Mucosa of rectum (tissue), 2 donors: ENCODE measurements around the gene PTCH2.
A peak's percentile ranks its signal among the peaks of the same experiment; 100 is the strongest.

ENCODE experiments used
- H3K27ac ChIP-seq, 2 donors: one replicate each; pipeline ENCODE4 v1.7.0; 2013; ENCODE audit warnings: inconsistent platforms in 2 of 2, low read depth in 2 of 2, low read length in 2 of 2
- H3K27me3 ChIP-seq, 2 donors: one replicate each; pipeline ENCODE4 v1.7.0; 2013; ENCODE audit warnings: low read length in 2 of 2; ENCODE audit not compliant: control insufficient read depth in 2 of 2, insufficient read depth in 2 of 2
- H3K36me3 ChIP-seq, 2 donors: one replicate each; pipeline ENCODE4 v1.7.0; 2013; ENCODE audit warnings: low read length in 2 of 2; ENCODE audit not compliant: control insufficient read depth in 2 of 2, insufficient read depth in 2 of 2
- H3K4me1 ChIP-seq, 2 donors: one replicate each; pipeline ENCODE4 v1.7.0; 2013; ENCODE audit warnings: low read length in 2 of 2, mild to moderate bottlenecking in 1 of 2; ENCODE audit not compliant: control insufficient read depth in 2 of 2, insufficient read depth in 2 of 2
- H3K4me3 ChIP-seq, 2 donors: one replicate each; pipeline ENCODE4 v1.7.0; 2013; ENCODE audit warnings: low read length in 2 of 2
- H3K9ac ChIP-seq, 2 donors: one replicate each; pipeline ENCODE4 v1.7.0; 2013; ENCODE audit warnings: low read length in 2 of 2, low read depth in 1 of 2, mild to moderate bottlenecking in 1 of 2
- H3K9me3 ChIP-seq, 2 donors: one replicate each; pipeline ENCODE4 v1.7.0; 2013; ENCODE audit warnings: low read length in 2 of 2; ENCODE audit not compliant: control insufficient read depth in 2 of 2
- donor health status: healthy.
- donor health status: Normal muscosa, but diverticular disease.

Gene PTCH2

DNA sequence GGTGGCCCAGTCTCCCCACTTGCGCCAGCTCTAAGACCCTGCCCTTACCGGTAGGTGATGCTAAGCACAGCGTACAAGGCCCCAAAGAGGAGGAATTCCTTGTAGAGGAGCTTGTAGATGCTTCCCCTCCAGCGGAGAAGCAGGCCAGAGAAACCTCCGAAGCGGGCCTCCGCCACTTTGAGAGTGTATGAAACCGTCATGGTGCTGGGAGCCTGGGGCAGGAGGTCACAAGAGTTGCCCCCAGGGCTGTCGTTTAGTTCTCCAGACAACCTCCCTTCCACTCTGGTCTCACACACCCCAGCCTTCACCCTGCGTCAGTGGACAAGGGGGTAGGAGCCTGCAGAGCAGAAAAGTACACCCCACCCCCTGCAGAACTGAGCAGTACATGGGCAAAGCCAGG lies 55.5 kb downstream of the PTCH2 start:
- Histone ChIP-seq H3K36me3 (no peaks in the 10 kb centered on the region), H3K4me3 (no peak overlapping the region), H3K9ac (no peak overlapping the region), H3K27ac (no peak overlapping the region), H3K9me3 (no peaks in the 10 kb centered on the region), H3K4me1 (peaks cover 21 to 25% of the 10 kb centered on the region in 2 donors), H3K27me3 (no peaks in the 10 kb centered on the region)

DNA sequence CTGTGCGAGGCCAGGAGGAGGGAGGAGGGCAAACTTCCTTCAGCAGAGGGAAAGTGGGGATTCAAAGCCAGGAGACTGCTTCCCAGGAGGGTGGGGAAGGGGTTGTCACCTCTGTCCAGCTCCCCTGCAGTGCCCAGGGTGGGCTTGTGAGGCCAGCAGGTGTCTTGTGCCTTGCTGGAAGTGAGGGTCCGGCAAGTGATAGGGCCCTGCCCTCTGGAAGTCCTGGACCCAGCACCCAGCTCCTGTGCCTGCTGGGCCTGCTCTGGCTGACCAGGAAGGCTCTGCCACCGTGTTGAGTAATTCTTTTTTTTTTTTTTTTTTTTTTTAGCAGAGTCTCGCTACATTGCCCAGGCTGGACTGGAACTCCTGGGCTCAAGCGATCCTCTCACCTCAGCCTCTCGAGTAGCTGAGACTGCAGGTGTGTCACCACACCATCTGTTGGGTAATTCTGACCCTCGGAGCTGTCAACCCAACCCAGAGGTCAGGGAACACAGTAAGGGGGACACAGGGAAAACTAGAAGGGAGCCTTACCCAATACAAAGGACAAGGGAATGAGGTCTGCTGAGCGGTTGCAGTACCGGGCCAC lies 56.1 kb downstream of the PTCH2 start:
- H3K27me3 ChIP-seq = no peaks in the 10 kb centered on the region
- H3K27ac ChIP-seq = no peak overlapping the region
- H3K9ac ChIP-seq = peak overlapping the region; percentile 35 to 65
- H3K4me3 ChIP-seq = peak overlapping the region in 1 of 2 donors; percentile 70
- peaks cover 21 to 25% of the 10 kb centered on the region in 2 donors for H3K4me1 ChIP-seq
- H3K9me3 ChIP-seq = no peaks in the 10 kb centered on the region
- no peaks in the 10 kb centered on the region for H3K36me3 ChIP-seq

DNA sequence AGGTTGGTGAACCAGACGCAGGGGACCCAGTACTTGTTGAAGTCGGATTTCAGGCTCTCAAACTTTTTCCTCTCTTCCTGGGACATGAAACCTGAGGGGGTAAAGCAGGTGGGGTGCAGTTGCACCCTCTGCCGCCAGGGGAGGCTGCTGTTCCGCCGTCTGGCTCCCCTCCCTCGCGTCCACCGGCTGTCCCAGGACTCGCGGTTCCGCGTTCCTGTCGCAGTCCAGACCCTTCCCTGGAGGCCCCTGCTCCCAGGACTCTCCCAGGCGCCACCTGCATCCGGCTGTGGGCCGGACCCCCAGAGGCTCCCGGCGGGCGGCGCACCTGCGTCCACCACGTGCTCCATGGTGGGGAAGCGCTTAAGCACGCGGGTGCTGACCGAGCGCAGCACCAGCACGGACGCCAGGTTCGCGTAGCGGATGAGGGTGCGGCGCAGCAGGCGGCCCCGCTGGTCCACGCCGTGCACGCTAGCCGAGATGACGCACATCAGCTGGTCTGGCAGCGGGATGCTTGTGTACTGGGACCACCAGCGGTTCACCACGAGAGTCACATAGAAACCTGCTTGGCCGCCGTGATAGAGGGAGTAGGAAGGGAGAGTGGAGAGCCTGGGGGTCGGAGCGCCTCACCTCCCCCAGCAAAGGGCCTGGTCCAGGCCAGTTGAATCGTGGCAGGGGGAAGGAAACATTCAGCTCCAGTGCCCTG lies 56.8 kb downstream of the PTCH2 start:
- no peaks in the 10 kb centered on the region for H3K27me3 ChIP-seq
- peak overlapping the region in 1 of 2 donors; percentile 61 for H3K27ac ChIP-seq
- peaks cover under 1 to 2% of the 10 kb centered on the region in 2 donors for H3K36me3 ChIP-seq
- H3K9ac ChIP-seq = peak overlapping the region; percentile 35 to 65
- peak overlapping the region; percentile 56 to 70 for H3K4me3 ChIP-seq
- peaks cover 21% of the 10 kb centered on the region in 2 donors for H3K4me1 ChIP-seq
- H3K9me3 ChIP-seq = no peaks in the 10 kb centered on the region

DNA sequence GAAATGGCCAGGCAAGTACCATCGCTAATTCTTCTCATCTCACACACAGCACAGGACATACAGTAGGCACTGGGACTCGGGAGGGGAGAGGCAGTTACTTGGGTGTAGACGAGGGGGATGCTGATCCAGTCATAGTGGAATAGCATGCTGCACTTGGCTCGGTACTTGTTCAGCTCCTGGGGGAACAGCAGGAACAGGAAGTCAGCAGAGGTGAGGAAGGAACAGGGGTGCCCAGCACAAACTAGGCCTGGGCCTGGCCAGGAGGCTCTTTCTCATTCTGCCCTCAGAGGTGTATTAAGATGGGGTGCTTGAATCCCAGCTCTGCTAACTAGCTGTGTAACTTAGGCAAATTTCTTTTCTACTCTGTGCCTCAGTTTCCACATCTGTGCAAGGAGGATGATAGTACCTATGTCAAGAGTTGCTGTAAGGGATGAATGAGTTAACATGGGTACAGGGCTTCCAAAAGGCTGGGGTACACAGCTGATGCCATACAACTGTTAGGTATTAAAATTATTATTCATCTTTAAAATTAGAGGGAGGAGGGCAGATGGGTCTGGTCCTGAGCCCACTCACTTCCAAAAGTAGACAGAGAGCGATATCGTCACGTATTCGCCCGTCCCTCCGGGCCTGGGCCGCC lies 57.4 kb downstream of the PTCH2 start:
- peaks cover 18 to 21% of the 10 kb centered on the region in 2 donors for H3K4me1 ChIP-seq
- no peaks in the 10 kb centered on the region for H3K9me3 ChIP-seq
- H3K4me3 ChIP-seq = peak overlapping the region; percentile 56 to 70
- H3K27ac ChIP-seq = no peak overlapping the region
- peak overlapping the region; percentile 35 to 65 for H3K9ac ChIP-seq
- peaks cover 7% of the 10 kb centered on the region in 2 donors for H3K36me3 ChIP-seq
- no peaks in the 10 kb centered on the region for H3K27me3 ChIP-seq

DNA sequence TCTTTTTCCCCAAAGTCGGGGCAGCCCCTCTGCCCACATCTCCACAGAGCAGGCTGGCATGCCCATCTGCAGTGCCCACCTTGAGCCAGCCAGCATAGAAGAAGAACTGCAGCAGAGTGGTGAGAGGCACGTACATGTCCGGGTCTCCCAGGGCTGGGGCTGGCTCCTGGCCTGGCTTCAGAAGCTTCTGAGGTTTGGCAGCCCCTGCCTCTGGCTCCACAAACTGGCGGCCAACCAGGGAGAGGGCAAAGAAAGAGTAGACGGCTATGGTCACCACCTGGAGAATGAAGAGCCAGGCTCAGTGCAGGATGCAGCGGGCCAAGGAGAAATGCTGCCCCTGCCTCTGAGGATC lies 58.0 kb downstream of the PTCH2 start:
- Histone ChIP-seq H3K9me3 (no peaks in the 10 kb centered on the region), H3K27me3 (no peaks in the 10 kb centered on the region), H3K36me3 (peaks cover 10 to 13% of the 10 kb centered on the region in 2 donors), H3K4me1 (peaks cover 18 to 21% of the 10 kb centered on the region in 2 donors), H3K4me3 (no peak overlapping the region), H3K9ac (no peak overlapping the region), H3K27ac (no peak overlapping the region)

DNA sequence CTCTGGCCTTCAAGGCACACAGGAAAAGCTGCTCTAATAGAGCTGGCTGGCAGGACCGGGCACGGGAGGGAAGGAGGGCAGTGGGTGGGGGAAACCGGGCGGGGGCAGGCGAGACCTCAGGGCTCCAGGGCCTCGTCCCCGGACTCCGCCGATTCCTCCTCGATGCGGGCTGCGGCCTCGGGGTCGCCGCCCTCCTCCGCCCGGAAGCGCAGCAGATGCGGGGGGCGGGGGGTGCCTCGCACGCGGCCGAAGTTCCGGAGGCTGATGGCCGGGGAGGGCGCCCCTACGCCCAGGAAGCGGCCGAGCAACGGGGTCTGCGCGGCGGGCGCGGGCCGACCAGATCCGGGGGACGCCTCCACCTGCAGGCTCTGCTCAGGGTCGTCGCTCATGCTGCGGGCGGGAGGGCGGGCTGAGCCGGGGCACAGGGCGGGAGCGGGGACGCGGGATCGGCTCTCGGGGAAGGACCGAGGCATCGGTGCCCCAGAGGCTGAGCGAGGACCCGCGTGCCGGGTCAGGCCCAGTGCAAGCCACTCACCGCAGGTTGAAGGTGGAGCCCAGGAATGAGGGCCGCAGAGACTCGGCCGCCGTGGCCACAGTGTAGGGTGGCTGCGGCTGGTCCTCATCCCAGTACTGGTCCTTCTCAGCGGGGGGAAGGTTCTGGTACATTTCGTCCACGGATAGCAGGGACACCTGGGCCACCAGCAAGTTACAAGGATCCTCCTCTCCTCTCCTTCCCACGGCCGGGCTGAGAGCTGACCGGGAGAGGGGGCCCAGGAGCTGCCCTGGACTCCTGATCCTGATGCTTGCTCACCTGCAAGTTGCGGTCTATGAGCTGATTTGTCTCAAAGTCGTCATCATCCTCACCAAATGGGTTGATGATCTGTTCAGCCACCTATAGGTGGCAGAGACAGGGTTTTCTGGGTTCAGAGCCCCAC lies 58.7 kb downstream of the PTCH2 start:
- H3K9me3 ChIP-seq = no peaks in the 10 kb centered on the region
- peak overlapping the region; percentile 57 to 72 for H3K9ac ChIP-seq
- no peaks in the 10 kb centered on the region for H3K27me3 ChIP-seq
- peaks cover 18 to 21% of the 10 kb centered on the region in 2 donors for H3K4me1 ChIP-seq
- H3K27ac ChIP-seq = no peak overlapping the region
- H3K36me3 ChIP-seq = peaks cover 10 to 13% of the 10 kb centered on the region in 2 donors
- H3K4me3 ChIP-seq = peak overlapping the region; percentile 44 to 59

DNA sequence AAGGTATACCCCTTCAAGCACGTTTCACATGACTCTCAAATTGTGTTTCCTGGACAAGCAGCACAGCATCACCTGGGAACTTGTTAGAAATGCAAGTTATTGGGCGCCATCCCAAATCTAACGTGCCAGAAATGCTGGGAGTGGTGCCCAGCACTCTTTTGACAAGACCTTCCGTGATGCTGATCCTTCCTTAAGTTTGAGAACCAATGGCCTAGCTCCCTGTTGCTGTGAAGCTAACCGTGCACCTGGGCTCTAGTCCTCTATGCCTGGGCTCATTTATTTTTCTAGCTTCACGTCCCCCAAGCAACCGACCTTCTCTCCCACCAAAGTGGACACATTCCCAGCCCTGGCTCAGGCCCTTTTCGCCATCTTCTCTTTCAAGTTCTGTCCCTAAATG lies 59.4 kb downstream of the PTCH2 start:
- peaks cover 12 to 19% of the 10 kb centered on the region in 2 donors for H3K36me3 ChIP-seq
- no peaks in the 10 kb centered on the region for H3K27me3 ChIP-seq
- no peak overlapping the region for H3K27ac ChIP-seq
- peak overlapping the region; percentile 57 to 72 for H3K9ac ChIP-seq
- no peaks in the 10 kb centered on the region for H3K9me3 ChIP-seq
- H3K4me3 ChIP-seq = peak overlapping the region; percentile 44 to 54
- H3K4me1 ChIP-seq = peaks cover 18 to 21% of the 10 kb centered on the region in 2 donors

DNA sequence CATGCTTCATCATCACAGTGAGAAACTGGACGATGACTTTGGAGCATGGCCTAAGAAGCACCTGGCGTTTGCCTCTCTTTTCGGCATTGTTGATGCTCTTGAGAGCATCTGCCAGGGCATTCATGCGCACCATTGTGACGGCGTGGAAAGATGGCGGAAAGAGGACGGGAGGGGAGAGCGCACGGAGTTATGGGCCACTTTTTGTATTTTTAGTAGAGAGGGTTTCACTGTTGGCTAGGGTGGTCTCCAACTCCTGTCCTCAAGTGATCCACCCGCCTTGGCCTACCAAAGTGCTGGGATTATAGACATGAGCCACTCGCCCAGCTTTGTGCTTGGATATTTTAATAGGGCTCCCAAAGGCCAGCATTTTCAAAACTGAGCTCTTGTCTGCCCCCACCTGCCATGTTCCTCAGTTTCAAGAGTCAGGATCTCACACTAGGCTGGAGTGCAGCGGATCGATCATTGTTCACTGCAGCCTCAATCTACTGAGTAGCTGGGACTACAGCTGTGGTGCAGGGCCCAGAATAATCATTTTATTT lies 62.4 kb downstream of the PTCH2 start:
- H3K9me3 ChIP-seq = no peaks in the 10 kb centered on the region
- no peak overlapping the region for H3K9ac ChIP-seq
- peaks cover 17 to 26% of the 10 kb centered on the region in 2 donors for H3K4me1 ChIP-seq
- no peaks in the 10 kb centered on the region for H3K27me3 ChIP-seq
- peaks cover 27 to 39% of the 10 kb centered on the region in 2 donors for H3K36me3 ChIP-seq
- no peak overlapping the region for H3K27ac ChIP-seq
- H3K4me3 ChIP-seq = no peak overlapping the region

DNA sequence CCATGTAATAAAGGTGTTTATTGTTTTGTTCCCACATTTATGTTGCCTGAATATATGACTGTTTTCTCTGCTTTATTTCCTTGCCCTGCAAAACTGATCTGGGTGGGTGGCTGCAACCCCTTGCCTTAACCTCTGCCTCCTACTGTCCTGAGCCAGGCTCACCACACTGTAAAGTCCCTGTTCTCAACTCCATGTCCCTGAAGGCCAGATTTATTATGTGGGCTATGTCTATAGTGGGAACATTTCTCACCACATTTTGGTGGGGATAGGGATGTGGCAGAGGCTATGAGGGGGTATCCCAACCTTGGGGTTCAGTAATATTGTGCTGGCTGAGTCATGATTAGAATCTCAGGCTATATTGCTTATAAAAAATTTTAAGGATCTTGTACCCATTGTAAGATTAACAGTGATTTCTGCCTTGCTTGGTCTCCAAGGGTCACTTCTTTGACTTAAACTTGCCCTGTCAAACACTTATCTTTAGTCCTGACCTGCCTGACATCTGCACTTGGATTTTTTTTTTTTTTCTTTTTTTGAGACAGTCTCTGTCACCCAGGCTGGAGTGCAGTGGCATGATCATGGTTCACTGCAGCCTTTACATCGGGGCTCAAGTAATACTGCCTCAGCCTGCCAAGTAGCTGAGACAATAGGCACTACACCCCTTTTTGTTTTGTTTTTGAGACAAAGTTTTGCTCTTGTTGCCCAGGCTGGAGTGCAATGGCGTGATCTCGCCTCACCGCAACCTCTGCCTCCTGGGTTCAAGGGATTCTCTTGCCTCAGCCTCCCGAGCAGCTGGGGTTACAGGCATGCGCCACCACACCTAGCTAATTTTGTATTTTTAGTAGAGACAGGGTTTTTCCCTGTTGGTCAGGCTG lies 64.1 kb downstream of the PTCH2 start:
- Histone ChIP-seq H3K9ac (no peak overlapping the region), H3K9me3 (no peaks in the 10 kb centered on the region), H3K4me3 (no peak overlapping the region), H3K4me1 (peaks cover 16 to 17% of the 10 kb centered on the region in 2 donors), H3K27ac (no peak overlapping the region), H3K27me3 (no peaks in the 10 kb centered on the region), H3K36me3 (peaks cover 27 to 39% of the 10 kb centered on the region in 2 donors)
